C4-2B (cell line): ENCODE measurements around the gene PGAP6.

ENCODE experiments used
- CTCF ChIP-seq: fragments of 450-650 bp; conservative IDR thresholded peaks from 2 replicates; pipeline ENCODE4 v1.5.1; 2017; ENCODE audit warnings: mild to moderate bottlenecking
- ZFX ChIP-seq: fragments of 450-650 bp; IDR thresholded peaks from 2 replicates; pipeline ENCODE4 v1.6.1; 2017

- no peak for TF ChIP-seq CTCF
- no peak for TF ChIP-seq ZFX
Measured at GRCh38 chr16:407253-407652, 25.5 kb upstream of the PGAP6 start.
